Neural cell (in vitro differentiated cells): ENCODE measurements around the gene EXOSC3. TPM values are rescaled to one million over a fixed set of nuclear protein-coding genes. Genes with fewer than 3 reads are reported as not detected.

Source experiments
- H2AFZ ChIP-seq: fragments of 200-600, 300-800 bp; sonication (generic), shearing (Covaris generic); 2 replicates; pipeline ENCODE4 v1.6.0; 2014; ENCODE audit warnings: low read depth, mild to moderate bottlenecking, antibody characterized with exemption, low read length, moderate library complexity
- H3F3A ChIP-seq: fragments of 200-600 bp; shearing (Covaris generic); 2 replicates; pipeline ENCODE4 v1.6.1; 2016; ENCODE audit warnings: mild to moderate bottlenecking, moderate library complexity, mixed read lengths, antibody characterized with exemption, low read length; ENCODE audit not compliant: insufficient read depth, poor library complexity, severe bottlenecking
- H3K27ac ChIP-seq: fragments of 200-600, 300-800 bp; sonication (generic), shearing (Covaris generic); 2 replicates; pipeline ENCODE4 v1.5.1; 2014; ENCODE audit warnings: mild to moderate bottlenecking, low read length, moderate library complexity
- H3K27me3 ChIP-seq: fragments of 300-800, 200-600 bp; sonication (generic), shearing (Covaris generic); 2 replicates; pipeline ENCODE4 v1.6.0; 2014; ENCODE audit warnings: mild to moderate bottlenecking, low read depth, low read length, moderate library complexity; ENCODE audit not compliant: insufficient read depth
- H3K36me3 ChIP-seq: fragments of 300-800, 200-600 bp; sonication (generic), shearing (Covaris generic); 2 replicates; pipeline ENCODE4 v1.5.1; 2014; ENCODE audit warnings: mild to moderate bottlenecking, antibody characterized with exemption, low read length, moderate library complexity; ENCODE audit not compliant: insufficient read depth
- H3K4me2 ChIP-seq: fragments of 300-800, 200-600 bp; sonication (generic), shearing (Covaris generic); 2 replicates; pipeline ENCODE4 v1.6.0; 2014; ENCODE audit warnings: mild to moderate bottlenecking, low read length
- H3K4me3 ChIP-seq: fragments of 300-800, 200-600 bp; sonication (generic), shearing (Covaris generic); 2 replicates; pipeline ENCODE4 v1.5.1; 2014; ENCODE audit warnings: mild to moderate bottlenecking, low read length, moderate library complexity
- H3K79me2 ChIP-seq: fragments of 200-600 bp; shearing (Covaris generic); replicated peaks from 2 replicates; pipeline ENCODE4 v1.6.0; 2014; ENCODE audit warnings: mild to moderate bottlenecking, low read length, moderate library complexity; ENCODE audit not compliant: insufficient read depth
- H3K9ac ChIP-seq: fragments of 300-800, 200-600 bp; sonication (generic), shearing (Covaris generic); 2 replicates; pipeline ENCODE4 v1.6.1; 2016; ENCODE audit warnings: mild to moderate bottlenecking, low read length, mixed read lengths
- H3K9me2 ChIP-seq: fragments of 200-600 bp; shearing (Covaris generic); 2 replicates; pipeline ENCODE4 v1.6.1; 2016; ENCODE audit warnings: mild to moderate bottlenecking, low read length, mixed read lengths; ENCODE audit not compliant: insufficient read depth
- H3K9me3 ChIP-seq: fragments of 200-600, 300-800 bp; sonication (generic), shearing (Covaris generic); 2 replicates; pipeline ENCODE4 v1.6.1; 2016; ENCODE audit warnings: mild to moderate bottlenecking, mixed run types, low read length, moderate library complexity, mixed read lengths
- H4K20me1 ChIP-seq: fragments of 200-600 bp; shearing (Covaris generic); 2 replicates; pipeline ENCODE4 v1.6.1; 2016; ENCODE audit warnings: mild to moderate bottlenecking, mixed run types; ENCODE audit not compliant: insufficient read depth
- EP300 ChIP-seq: fragments of 450-650 bp; conservative IDR thresholded peaks from 2 replicates; pipeline ENCODE4 v1.6.1; 2014; ENCODE audit warnings: antibody characterized with exemption, mild to moderate bottlenecking, moderate library complexity; ENCODE audit not compliant: poor library complexity, severe bottlenecking
- EZH2 ChIP-seq: fragments of 200-600, 300-800 bp; shearing (Covaris generic), sonication (generic); IDR thresholded peaks from 2 replicates; pipeline ENCODE4 v1.6.1; 2014; ENCODE audit warnings: antibody characterized with exemption, low read length, borderline replicate concordance, mild to moderate bottlenecking; ENCODE audit not compliant: insufficient read depth, poor library complexity, severe bottlenecking
- MXI1 ChIP-seq: fragments of 450-650 bp; conservative IDR thresholded peaks from 2 replicates; pipeline ENCODE4 v1.6.1; 2014; ENCODE audit warnings: antibody characterized with exemption, mild to moderate bottlenecking; ENCODE audit not compliant: poor library complexity, severe bottlenecking
- POLR2AphosphoS5 ChIP-seq: IDR thresholded peaks from 2 replicates; pipeline ENCODE4 v1.6.1; 2012
- RAD21 ChIP-seq: fragments of 450-650 bp; conservative IDR thresholded peaks from 2 replicates; pipeline ENCODE4 v1.6.1; 2014; ENCODE audit warnings: antibody characterized with exemption, mild to moderate bottlenecking, moderate library complexity
- SMC3 ChIP-seq: fragments of 450-650 bp; conservative IDR thresholded peaks from 2 replicates; pipeline ENCODE4 v1.6.1; 2014; ENCODE audit warnings: antibody characterized with exemption, mild to moderate bottlenecking, moderate library complexity; ENCODE audit not compliant: poor library complexity
- TAF1 ChIP-seq: IDR thresholded peaks from 2 replicates; pipeline ENCODE4 v1.6.1; 2012; ENCODE audit warnings: low read depth
- polyA plus RNA-seq: library from polyadenylated mRNA; depleted of rRNA; stranded (reverse); fragments of >200 nt; gene quantifications from 2 replicates; pipeline ENCODE4 v1.2.3, GENCODE V29; 2014
- TF ChIP-seq, protein P1 (sequence below): IDR thresholded peaks from 2 replicates; pipeline ENCODE4 v1.6.1; 2012; ENCODE audit warnings: borderline replicate concordance
- TF ChIP-seq, protein P2 (sequence below): fragments of 450-650 bp; IDR thresholded peaks from 2 replicates; pipeline ENCODE4 v1.5.1; 2014; ENCODE audit warnings: antibody characterized with exemption, mild to moderate bottlenecking, moderate library complexity; ENCODE audit not compliant: poor library complexity, severe bottlenecking

Gene EXOSC3
- polyA plus RNA-seq, 1 donor from 2014 or later = 46.4 TPM

DNA sequence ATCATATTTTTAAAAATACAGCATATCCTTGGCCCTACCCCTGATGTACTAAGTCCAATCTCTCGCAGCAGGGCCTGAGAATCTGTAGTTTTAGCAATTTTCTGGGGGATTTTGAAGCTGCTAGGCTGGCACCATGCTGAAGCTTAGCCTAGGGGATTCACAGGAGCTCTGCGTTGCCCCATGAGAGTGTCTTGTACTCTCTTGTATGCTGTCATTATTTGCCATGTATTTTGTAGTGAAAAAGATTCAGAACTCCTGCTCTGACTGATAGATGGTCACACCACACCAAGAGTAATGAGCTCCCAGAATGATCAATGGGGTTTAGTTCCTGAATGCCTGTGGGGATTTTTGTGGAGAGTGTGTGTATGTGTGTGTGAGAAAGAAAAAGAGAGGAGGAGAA is 51.9 kb downstream of the EXOSC3 start:
- no peaks in the 10 kb centered on the region for H3K27me3 ChIP-seq
- H3K27ac ChIP-seq = no peak overlapping the region
- H3K9ac ChIP-seq = no peak overlapping the region

GRCh38 chr9:37732086-37732741 is 52.6 kb downstream of the EXOSC3 start:
- H2AFZ ChIP-seq = no peak overlapping the region
- no peaks in the 10 kb centered on the region for H4K20me1 ChIP-seq
- no peaks in the 10 kb centered on the region for H3K9me2 ChIP-seq
- H3K36me3 ChIP-seq = no peaks in the 10 kb centered on the region
- no peak overlapping the region for H3K4me3 ChIP-seq
- H3K79me2 ChIP-seq = no peaks in the 10 kb centered on the region
- H3K4me2 ChIP-seq = no peak overlapping the region
- no peak overlapping the region for H3K27ac ChIP-seq
- H3K9ac ChIP-seq = no peak overlapping the region
- H3K9me3 ChIP-seq = no peaks in the 10 kb centered on the region
- no peak for TF ChIP-seq MXI1
- TF ChIP-seq POLR2AphosphoS5 = no peak
- TF ChIP-seq, protein P1, sequence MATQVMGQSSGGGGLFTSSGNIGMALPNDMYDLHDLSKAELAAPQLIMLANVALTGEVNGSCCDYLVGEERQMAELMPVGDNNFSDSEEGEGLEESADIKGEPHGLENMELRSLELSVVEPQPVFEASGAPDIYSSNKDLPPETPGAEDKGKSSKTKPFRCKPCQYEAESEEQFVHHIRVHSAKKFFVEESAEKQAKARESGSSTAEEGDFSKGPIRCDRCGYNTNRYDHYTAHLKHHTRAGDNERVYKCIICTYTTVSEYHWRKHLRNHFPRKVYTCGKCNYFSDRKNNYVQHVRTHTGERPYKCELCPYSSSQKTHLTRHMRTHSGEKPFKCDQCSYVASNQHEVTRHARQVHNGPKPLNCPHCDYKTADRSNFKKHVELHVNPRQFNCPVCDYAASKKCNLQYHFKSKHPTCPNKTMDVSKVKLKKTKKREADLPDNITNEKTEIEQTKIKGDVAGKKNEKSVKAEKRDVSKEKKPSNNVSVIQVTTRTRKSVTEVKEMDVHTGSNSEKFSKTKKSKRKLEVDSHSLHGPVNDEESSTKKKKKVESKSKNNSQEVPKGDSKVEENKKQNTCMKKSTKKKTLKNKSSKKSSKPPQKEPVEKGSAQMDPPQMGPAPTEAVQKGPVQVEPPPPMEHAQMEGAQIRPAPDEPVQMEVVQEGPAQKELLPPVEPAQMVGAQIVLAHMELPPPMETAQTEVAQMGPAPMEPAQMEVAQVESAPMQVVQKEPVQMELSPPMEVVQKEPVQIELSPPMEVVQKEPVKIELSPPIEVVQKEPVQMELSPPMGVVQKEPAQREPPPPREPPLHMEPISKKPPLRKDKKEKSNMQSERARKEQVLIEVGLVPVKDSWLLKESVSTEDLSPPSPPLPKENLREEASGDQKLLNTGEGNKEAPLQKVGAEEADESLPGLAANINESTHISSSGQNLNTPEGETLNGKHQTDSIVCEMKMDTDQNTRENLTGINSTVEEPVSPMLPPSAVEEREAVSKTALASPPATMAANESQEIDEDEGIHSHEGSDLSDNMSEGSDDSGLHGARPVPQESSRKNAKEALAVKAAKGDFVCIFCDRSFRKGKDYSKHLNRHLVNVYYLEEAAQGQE = no peak
- no peak for TF ChIP-seq RAD21
- no peak for TF ChIP-seq TAF1
- TF ChIP-seq, protein P2, sequence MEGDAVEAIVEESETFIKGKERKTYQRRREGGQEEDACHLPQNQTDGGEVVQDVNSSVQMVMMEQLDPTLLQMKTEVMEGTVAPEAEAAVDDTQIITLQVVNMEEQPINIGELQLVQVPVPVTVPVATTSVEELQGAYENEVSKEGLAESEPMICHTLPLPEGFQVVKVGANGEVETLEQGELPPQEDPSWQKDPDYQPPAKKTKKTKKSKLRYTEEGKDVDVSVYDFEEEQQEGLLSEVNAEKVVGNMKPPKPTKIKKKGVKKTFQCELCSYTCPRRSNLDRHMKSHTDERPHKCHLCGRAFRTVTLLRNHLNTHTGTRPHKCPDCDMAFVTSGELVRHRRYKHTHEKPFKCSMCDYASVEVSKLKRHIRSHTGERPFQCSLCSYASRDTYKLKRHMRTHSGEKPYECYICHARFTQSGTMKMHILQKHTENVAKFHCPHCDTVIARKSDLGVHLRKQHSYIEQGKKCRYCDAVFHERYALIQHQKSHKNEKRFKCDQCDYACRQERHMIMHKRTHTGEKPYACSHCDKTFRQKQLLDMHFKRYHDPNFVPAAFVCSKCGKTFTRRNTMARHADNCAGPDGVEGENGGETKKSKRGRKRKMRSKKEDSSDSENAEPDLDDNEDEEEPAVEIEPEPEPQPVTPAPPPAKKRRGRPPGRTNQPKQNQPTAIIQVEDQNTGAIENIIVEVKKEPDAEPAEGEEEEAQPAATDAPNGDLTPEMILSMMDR = no peak
- no peak for TF ChIP-seq EZH2
- TF ChIP-seq SMC3 = no peak
- TF ChIP-seq EP300 = no peak
- no peaks in the 10 kb centered on the region for H3K27me3 ChIP-seq
- H3F3A ChIP-seq = no peaks in the 10 kb centered on the region

More for the DNA sequence above, 51.9 kb downstream of the EXOSC3 start:
- H3F3A ChIP-seq = no peaks in the 10 kb centered on the region
- TF ChIP-seq, protein P2 = no peak
- TF ChIP-seq RAD21 (no peak), MXI1 (no peak), EP300 (no peak), TAF1 (no peak), SMC3 (no peak), POLR2AphosphoS5 (no peak), EZH2 (no peak)
- TF ChIP-seq, protein P1 = no peak
- no peaks in the 10 kb centered on the region for H3K9me2 ChIP-seq
- H3K9me3 ChIP-seq = no peaks in the 10 kb centered on the region
- H4K20me1 ChIP-seq = no peaks in the 10 kb centered on the region
- no peak overlapping the region for H3K4me2 ChIP-seq
- H2AFZ ChIP-seq = no peak overlapping the region
- H3K4me3 ChIP-seq = no peak overlapping the region
- H3K79me2 ChIP-seq = no peaks in the 10 kb centered on the region
- no peaks in the 10 kb centered on the region for H3K36me3 ChIP-seq
